ENCODE results near the gene ANKFY1. TPM values are rescaled to one million over a fixed set of nuclear protein-coding genes. Genes with fewer than 3 reads are reported as not detected.

Gene ANKFY1
- total RNA-seq, 3 donors from 2014 or later = 36.3 to 44.2 (median 42.1) TPM

DNA sequence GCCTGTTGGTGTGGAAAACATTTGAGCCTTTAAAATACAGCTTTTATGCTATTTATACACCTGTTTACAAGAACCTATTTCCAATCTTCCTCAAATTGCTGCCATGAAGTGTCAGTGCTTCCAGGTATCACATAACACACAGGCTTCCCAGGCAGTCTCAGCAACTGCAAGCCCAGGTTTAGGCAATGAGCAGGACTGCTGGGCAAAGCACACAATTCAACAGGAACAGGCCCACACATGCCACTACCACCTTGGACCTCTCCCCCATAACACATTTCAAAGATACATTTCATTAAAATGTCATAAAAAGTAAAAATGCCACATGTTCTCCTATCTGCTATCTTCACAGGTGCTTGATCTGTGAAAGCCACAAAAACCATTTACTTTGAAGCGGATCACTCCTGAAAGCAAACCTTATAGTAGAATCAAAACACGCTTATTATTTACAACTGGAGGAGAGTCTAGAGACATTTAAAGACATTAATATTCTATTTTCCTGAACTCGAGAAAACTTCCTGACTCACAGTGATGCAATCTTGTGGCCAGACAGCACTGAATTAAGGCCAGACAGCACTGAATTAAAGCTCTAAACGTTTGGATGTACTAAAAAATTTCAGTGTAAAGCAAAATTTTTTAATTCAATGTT, 31.5 kb downstream of the ANKFY1 start:
- peak overlapping the region; percentile 76 to 83 for H3K27ac ChIP-seq
- H3K4me3 ChIP-seq = no peak overlapping the region
- intact Hi-C loops (cut with DNase I; ENCODE audit: low total_unique reads) = no loop called here
- TF ChIP-seq POLR2AphosphoS5 (IDR thresholded peaks at IDR 0.05) (no peak), POLR2A (IDR thresholded peaks at IDR 0.05) (no peak)
- TF ChIP-seq, protein P1, sequence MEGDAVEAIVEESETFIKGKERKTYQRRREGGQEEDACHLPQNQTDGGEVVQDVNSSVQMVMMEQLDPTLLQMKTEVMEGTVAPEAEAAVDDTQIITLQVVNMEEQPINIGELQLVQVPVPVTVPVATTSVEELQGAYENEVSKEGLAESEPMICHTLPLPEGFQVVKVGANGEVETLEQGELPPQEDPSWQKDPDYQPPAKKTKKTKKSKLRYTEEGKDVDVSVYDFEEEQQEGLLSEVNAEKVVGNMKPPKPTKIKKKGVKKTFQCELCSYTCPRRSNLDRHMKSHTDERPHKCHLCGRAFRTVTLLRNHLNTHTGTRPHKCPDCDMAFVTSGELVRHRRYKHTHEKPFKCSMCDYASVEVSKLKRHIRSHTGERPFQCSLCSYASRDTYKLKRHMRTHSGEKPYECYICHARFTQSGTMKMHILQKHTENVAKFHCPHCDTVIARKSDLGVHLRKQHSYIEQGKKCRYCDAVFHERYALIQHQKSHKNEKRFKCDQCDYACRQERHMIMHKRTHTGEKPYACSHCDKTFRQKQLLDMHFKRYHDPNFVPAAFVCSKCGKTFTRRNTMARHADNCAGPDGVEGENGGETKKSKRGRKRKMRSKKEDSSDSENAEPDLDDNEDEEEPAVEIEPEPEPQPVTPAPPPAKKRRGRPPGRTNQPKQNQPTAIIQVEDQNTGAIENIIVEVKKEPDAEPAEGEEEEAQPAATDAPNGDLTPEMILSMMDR (IDR thresholded peaks at IDR 0.05) = no peak
- peaks cover 8 to 9% of the 10 kb centered on the region in 2 donors for H3K4me1 ChIP-seq
- H3K9me3 ChIP-seq = no peaks in the 10 kb centered on the region
- no peaks in the 10 kb centered on the region for H3K36me3 ChIP-seq
- DNase-seq (ENCODE audit: low spot score in 2 of 2) = no peak
- H3K27me3 ChIP-seq = no peaks in the 10 kb centered on the region

DNA sequence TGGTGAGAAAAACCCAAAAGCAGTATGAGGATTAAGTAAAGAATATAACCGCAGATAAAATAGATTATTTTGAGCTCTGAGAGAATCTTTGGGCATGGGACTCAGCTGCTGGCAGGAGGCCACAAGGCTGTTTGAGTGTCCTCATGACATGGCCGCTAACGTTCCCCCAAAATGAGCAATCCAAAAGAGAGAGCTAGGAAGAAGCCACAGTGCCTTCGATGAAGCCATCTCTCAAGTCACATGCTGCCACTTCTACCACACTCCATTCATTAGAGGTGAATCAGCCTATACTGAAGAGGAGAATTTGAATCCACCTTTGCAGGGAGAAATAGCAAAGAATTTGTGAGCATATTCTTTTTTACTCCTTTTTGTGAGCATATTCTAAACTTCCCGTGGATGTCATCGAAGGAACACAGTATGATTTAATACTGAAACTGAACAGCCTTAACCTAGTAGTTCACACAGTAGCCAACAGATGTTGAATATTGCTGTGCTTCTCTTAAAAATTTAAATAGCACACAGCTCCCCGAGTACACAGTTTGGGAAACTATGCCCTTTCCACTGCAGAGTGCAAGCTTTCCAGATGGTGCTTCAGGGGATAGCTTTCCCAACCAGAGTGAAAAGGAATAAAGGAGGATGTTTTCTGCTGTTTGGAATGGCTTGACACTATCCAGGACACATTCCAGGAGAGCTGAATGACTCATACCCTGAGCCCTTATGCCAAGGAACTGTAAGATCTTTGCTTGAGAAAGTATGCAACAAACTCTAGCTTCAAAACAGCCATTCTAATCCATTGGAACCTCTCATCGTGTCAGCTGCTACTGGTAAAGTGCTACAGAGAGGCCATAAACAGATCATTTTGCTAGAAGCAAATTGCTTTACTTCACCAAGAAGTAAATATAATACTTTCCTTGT, 33.9 kb downstream of the ANKFY1 start:
- Histone ChIP-seq H3K9me3 (no peaks in the 10 kb centered on the region), H3K27ac (peak overlapping the region; percentile 83 to 88), H3K27me3 (no peaks in the 10 kb centered on the region), H3K36me3 (no peaks in the 10 kb centered on the region), H3K4me3 (peak overlapping the region in 1 of 3 donors; percentile 43), H3K4me1 (peaks cover 8 to 9% of the 10 kb centered on the region in 2 donors)
- TF ChIP-seq, protein P1 (IDR thresholded peaks at IDR 0.05) = no peak
- no peak for TF ChIP-seq POLR2A (IDR thresholded peaks at IDR 0.05)
- peak; percentile 61 to 95 (median 86) for TF ChIP-seq POLR2AphosphoS5 (IDR thresholded peaks at IDR 0.05)
- intact Hi-C loops (cut with DNase I; ENCODE audit: low total_unique reads) = no loop called here
- DNase-seq (ENCODE audit: low spot score in 2 of 2) = peak in 1 of 2 donors; percentile 82

DNA sequence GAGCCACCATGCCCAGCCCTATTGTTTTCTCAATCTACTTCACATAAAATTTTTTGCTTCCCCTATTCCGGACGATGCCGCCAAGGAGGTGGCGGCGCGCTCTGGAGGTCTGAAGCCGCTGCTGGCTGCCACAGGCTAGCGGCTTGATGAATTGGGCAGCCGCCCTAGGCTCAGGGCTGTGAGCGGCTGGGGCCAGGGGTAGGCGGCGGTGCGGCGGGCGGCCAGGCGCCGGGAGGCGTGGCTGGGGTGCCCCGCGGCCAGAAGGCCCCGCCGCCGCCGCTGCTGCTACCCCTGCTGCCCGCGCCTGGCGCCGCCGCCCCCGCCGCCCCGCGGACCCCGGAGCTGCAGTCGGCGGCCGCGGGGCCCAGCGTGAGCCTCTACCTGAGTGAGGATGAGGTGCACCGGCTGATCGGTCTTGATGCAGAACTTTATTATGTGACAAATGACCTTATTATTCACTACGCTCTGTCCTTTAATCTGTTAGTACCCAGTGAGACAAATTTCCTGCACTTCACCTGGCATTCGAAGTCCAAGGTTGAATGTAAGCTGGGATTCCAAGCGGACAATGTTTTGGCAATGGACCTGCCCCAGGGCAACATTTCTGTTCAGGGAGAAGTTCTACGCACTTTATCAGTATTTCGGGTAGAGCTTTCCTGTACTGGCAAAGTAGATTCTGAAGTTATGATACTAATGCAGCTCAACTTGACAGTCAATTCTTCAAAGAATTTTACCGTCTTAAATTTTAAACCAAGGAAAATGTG, 41.7 kb downstream of the ANKFY1 start:
- Histone ChIP-seq H3K27me3 (no peaks in the 10 kb centered on the region), H3K27ac (peak overlapping the region in 1 of 2 donors; percentile 33), H3K4me3 (no peak overlapping the region), H3K36me3 (no peaks in the 10 kb centered on the region), H3K4me1 (no peaks in the 10 kb centered on the region), H3K9me3 (no peaks in the 10 kb centered on the region)
- DNase-seq (ENCODE audit: low spot score in 2 of 2) = no peak
- intact Hi-C loops (cut with DNase I; ENCODE audit: low total_unique reads) = no loop called here
- TF ChIP-seq, protein P1 (IDR thresholded peaks at IDR 0.05) = no peak
- TF ChIP-seq POLR2A (IDR thresholded peaks at IDR 0.05) (no peak), POLR2AphosphoS5 (IDR thresholded peaks at IDR 0.05) (no peak)

DNA sequence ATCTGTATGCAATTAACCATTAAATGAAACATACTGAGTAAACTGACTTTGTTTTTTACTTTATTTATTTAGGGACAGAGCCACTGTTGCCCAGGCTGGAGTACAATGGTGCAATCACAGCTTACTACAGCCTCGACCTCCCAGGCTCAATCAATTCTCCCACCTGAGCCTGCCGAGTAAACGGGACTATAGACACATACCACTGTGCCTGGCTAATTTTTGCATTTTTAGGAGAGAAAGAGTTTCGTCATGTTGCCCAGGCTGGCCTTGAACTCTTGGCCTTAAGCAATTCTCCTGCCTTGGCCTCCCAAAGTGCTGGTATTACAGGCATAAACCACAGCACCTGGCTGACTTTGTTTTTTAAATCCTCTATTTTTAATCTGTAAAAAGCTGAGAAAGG, 42.6 kb downstream of the ANKFY1 start:
- Histone ChIP-seq H3K4me1 (no peaks in the 10 kb centered on the region), H3K27ac (peak overlapping the region; percentile 33 to 77), H3K4me3 (no peak overlapping the region), H3K9me3 (no peaks in the 10 kb centered on the region), H3K36me3 (no peaks in the 10 kb centered on the region), H3K27me3 (no peaks in the 10 kb centered on the region)
- intact Hi-C loops (cut with DNase I; ENCODE audit: low total_unique reads) = no loop called here
- no peak for DNase-seq (ENCODE audit: low spot score in 2 of 2)
- TF ChIP-seq POLR2A (IDR thresholded peaks at IDR 0.05) (no peak), POLR2AphosphoS5 (IDR thresholded peaks at IDR 0.05) (no peak)
- TF ChIP-seq, protein P1 (IDR thresholded peaks at IDR 0.05) = no peak
